Parathyroid adenoma (tissue), 2 donors: ENCODE measurements around the gene CIAPIN1.

Source experiments
- H2AFZ ChIP-seq: fragments of 300-600 bp; sonication (generic); one replicate; pipeline ENCODE4 v1.7.0; 2017; ENCODE audit warnings: antibody characterized with exemption, mild to moderate bottlenecking
- H3K27ac ChIP-seq: fragments of 300-600 bp; sonication (generic); one replicate; pipeline ENCODE4 v1.7.0; 2017
- H3K27me3 ChIP-seq: fragments of 300-600 bp; sonication (generic); one replicate; pipeline ENCODE4 v1.7.0; 2017; ENCODE audit warnings: low read length; ENCODE audit not compliant: control insufficient read depth, insufficient read depth
- H3K36me3 ChIP-seq: fragments of 300-600 bp; sonication (generic); one replicate; pipeline ENCODE4 v1.7.0; 2017; ENCODE audit warnings: low read length; ENCODE audit not compliant: control insufficient read depth, insufficient read depth
- H3K4me1 ChIP-seq: fragments of 300-600 bp; sonication (generic); one replicate; pipeline ENCODE4 v1.7.0; 2017; ENCODE audit warnings: control low read depth
- H3K4me2 ChIP-seq: fragments of 300-600 bp; sonication (generic); one replicate; pipeline ENCODE4 v1.7.0; 2017; ENCODE audit warnings: low read length
- H3K4me3 ChIP-seq: fragments of 300-600 bp; sonication (generic); one replicate; pipeline ENCODE4 v1.7.0; 2017; ENCODE audit warnings: low read depth, low read length
- H3K79me2 ChIP-seq: fragments of 300-600 bp; sonication (generic); one replicate; pipeline ENCODE4 v1.7.0; 2017; ENCODE audit warnings: control low read depth
- H3K9ac ChIP-seq: fragments of 300-600 bp; sonication (generic); one replicate; pipeline ENCODE4 v1.7.0; 2017; ENCODE audit warnings: mild to moderate bottlenecking
- H3K9me3 ChIP-seq: fragments of 300-600 bp; sonication (generic); one replicate; pipeline ENCODE4 v1.7.0; 2017; ENCODE audit warnings: low read length; ENCODE audit not compliant: control insufficient read depth
- TF ChIP-seq, protein P1 (sequence below): fragments of 300-600 bp; sonication (generic); IDR thresholded peaks from one replicate; pipeline ENCODE4 v1.7.0; 2017; ENCODE audit warnings: antibody characterized with exemption, mild to moderate bottlenecking
- donor health status: primary hyperparathyroidism.

The CIAPIN1 gene

DNA sequence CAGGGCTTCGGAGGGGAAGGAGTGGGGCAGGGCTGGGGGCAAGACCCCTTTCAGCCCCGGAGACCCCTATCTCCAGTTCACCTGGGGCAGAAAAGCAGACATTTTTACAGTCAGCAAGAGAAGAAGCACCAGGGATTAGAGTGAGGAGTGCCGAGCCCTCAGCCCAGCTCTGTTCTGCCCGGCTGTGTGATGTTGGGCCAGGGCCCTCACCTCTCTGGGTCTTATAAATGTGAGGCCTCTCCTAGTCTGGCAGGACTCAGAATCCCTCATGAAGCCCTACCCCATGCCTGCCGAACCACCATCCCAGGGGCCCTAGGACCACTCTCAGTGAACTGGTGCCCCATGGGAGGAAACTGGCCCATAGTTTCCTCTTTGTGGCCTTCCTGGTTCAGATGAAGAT is 62.1 kb downstream of the CIAPIN1 start:
- H3K9ac ChIP-seq, result no peak overlapping the region
- no peaks in the 10 kb centered on the region for H3K79me2 ChIP-seq
- no peak overlapping the region for H3K4me2 ChIP-seq
- H3K36me3 ChIP-seq, result no peaks in the 10 kb centered on the region
- H3K4me1 ChIP-seq, result no peaks in the 10 kb centered on the region
- no peaks in the 10 kb centered on the region for H3K27me3 ChIP-seq
- no peak overlapping the region for H2AFZ ChIP-seq
- no peak overlapping the region for H3K4me3 ChIP-seq
- H3K27ac ChIP-seq, result no peak overlapping the region
- no peaks in the 10 kb centered on the region for H3K9me3 ChIP-seq
- TF ChIP-seq, protein P1, sequence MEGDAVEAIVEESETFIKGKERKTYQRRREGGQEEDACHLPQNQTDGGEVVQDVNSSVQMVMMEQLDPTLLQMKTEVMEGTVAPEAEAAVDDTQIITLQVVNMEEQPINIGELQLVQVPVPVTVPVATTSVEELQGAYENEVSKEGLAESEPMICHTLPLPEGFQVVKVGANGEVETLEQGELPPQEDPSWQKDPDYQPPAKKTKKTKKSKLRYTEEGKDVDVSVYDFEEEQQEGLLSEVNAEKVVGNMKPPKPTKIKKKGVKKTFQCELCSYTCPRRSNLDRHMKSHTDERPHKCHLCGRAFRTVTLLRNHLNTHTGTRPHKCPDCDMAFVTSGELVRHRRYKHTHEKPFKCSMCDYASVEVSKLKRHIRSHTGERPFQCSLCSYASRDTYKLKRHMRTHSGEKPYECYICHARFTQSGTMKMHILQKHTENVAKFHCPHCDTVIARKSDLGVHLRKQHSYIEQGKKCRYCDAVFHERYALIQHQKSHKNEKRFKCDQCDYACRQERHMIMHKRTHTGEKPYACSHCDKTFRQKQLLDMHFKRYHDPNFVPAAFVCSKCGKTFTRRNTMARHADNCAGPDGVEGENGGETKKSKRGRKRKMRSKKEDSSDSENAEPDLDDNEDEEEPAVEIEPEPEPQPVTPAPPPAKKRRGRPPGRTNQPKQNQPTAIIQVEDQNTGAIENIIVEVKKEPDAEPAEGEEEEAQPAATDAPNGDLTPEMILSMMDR, result no peak

DNA sequence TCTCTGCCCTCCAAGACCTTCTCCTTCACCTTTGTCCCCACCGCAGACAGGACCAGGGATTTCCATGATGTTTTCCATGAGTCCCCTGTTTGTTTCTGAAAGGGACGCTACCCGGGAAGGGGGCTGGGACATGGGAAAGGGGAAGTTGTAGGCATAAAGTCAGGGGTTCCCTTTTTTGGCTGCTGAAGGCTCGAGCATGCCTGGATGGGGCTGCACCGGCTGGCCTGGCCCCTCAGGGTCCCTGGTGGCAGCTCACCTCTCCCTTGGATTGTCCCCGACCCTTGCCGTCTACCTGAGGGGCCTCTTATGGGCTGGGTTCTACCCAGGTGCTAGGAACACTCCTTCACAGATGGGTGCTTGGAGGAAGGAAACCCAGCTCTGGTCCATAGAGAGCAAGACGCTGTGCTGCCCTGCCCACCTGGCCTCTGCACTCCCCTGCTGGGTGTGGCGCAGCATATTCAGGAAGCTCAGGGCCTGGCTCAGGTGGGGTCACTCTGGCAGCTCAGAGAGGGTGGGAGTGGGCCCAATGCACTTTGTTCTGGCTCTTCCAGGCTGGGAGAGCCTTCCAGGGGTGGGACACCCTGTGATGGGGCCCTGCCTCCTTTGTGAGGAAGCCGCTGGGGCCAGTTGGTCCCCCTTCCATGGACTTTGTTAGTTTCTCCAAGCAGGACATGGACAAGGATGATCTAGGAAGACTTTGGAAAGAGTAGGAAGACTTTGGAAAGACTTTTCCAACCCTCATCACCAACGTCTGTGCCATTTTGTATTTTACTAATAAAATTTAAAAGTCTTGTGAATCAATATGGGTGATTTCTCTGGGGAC is 62.7 kb downstream of the CIAPIN1 start:
- TF ChIP-seq, protein P1, result no peak
- H3K4me1 ChIP-seq, result no peaks in the 10 kb centered on the region
- no peak overlapping the region for H3K9ac ChIP-seq
- H3K27me3 ChIP-seq, result no peaks in the 10 kb centered on the region
- no peaks in the 10 kb centered on the region for H3K79me2 ChIP-seq
- H3K9me3 ChIP-seq, result no peaks in the 10 kb centered on the region
- no peak overlapping the region for H3K27ac ChIP-seq
- no peaks in the 10 kb centered on the region for H3K36me3 ChIP-seq
- no peak overlapping the region for H3K4me3 ChIP-seq
- H2AFZ ChIP-seq, result no peak overlapping the region
- H3K4me2 ChIP-seq, result no peak overlapping the region

DNA sequence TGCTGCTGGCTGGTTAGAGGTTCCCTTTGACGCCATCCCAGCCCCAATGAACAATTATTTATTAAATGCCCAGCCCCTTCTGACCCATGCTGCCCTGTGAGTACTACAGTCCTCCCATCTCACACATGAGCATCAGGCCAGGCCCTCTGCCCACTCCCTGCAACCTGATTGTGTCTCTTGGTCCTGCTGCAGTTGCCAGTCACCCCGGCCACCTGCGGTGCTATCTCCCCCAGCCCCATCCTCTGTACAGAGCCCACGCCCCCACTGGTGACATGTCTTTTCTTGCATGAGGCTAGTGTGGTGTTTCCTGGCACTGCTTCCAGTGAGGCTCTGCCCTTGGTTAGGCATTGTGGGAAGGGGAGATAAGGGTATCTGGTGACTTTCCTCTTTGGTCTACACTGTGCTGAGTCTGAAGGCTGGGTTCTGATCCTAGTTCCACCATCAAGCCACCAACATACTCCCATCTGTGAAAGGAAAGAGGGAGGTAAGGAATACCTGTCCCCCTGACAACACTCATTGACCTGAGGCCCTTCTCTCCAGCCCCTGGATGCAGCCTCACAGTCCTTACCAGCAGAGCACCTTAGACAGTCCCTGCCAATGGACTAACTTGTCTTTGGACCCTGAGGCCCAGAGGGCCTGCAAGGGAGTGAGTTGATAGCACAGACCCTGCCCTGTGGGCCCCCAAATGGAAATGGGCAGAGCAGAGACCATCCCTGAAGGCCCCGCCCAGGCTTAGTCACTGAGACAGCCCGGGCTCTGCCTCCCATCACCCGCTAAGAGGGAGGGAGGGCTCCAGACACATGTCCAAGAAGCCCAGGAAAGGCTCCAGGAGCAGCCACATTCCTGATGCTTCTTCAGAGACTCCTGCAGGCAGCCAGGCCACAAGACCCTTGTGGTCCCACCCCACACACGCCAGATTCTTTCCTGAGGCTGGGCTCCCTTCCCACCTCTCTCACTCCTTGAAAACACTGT is 63.6 kb downstream of the CIAPIN1 start:
- no peak overlapping the region for H3K9ac ChIP-seq
- H3K27ac ChIP-seq, result no peak overlapping the region
- no peaks in the 10 kb centered on the region for H3K79me2 ChIP-seq
- no peak overlapping the region for H3K4me3 ChIP-seq
- no peaks in the 10 kb centered on the region for H3K27me3 ChIP-seq
- no peaks in the 10 kb centered on the region for H3K4me1 ChIP-seq
- H3K9me3 ChIP-seq, result no peaks in the 10 kb centered on the region
- no peak overlapping the region for H3K4me2 ChIP-seq
- no peaks in the 10 kb centered on the region for H3K36me3 ChIP-seq
- TF ChIP-seq, protein P1, result no peak
- no peak overlapping the region for H2AFZ ChIP-seq

DNA sequence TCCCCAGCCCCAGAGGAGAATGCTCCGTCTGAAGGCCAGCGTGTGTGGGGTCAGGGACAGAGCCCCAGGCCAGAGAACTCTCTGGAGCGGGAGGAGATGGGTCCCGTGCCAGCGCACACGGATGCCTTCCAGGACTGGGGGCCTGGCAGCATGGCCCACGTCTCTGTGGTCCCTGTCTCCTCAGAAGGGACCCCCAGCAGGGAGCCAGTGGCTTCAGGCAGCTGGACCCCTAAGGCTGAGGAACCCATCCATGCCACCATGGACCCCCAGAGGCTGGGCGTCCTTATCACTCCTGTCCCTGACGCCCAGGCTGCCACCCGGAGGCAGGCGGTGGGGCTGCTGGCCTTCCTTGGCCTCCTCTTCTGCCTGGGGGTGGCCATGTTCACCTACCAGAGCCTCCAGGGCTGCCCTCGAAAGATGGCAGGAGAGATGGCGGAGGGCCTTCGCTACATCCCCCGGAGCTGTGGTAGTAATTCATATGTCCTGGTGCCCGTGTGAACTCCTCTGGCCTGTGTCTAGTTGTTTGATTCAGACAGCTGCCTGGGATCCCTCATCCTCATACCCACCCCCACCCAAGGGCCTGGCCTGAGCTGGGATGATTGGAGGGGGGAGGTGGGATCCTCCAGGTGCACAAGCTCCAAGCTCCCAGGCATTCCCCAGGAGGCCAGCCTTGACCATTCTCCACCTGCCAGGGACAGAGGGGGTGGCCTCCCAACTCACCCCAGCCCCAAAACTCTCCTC is 64.5 kb downstream of the CIAPIN1 start:
- H2AFZ ChIP-seq, result no peak overlapping the region
- H3K9ac ChIP-seq, result no peak overlapping the region

More for the DNA sequence above, 64.5 kb downstream of the CIAPIN1 start:
- TF ChIP-seq, protein P1, result no peak
- Histone ChIP-seq H3K4me1 (no peaks in the 10 kb centered on the region), H3K27me3 (no peaks in the 10 kb centered on the region), H3K79me2 (no peaks in the 10 kb centered on the region), H3K36me3 (no peaks in the 10 kb centered on the region), H3K4me3 (no peak overlapping the region), H3K4me2 (no peak overlapping the region), H3K9me3 (no peaks in the 10 kb centered on the region), H3K27ac (no peak overlapping the region)
